Vagina (tissue), 2 donors: Measurements from ENCODE around the gene NKD2.

ENCODE experiments used
- CTCF ChIP-seq, 3 experiments: fragments of 450-650 bp in 2 of 3; fragments of 200-600 bp in 1 of 3; sonication (generic) in 1 of 3; IDR thresholded peaks; one replicate each; pipeline ENCODE4 v1.5.1; 2017 to 2019; ENCODE audit warnings: antibody characterized with exemption in 3 of 3, mild to moderate bottlenecking in 2 of 3, moderate library complexity in 2 of 3
- POLR2A ChIP-seq, 2 donors: fragments of 450-650 bp; IDR thresholded peaks; one replicate each; pipeline ENCODE4 v1.6.1; 2017; ENCODE audit warnings: antibody characterized with exemption in 2 of 2, mild to moderate bottlenecking in 2 of 2, moderate library complexity in 2 of 2

GRCh38 chr5:1061916-1062315, 53.3 kb downstream of the NKD2 start:
- TF ChIP-seq POLR2A (IDR thresholded peaks at IDR 0.05) (no peak), CTCF (IDR thresholded peaks at IDR 0.05) (no peak)
